Testis (tissue), 3 donors: Measurements from ENCODE around the gene ZNF283. TPM values are rescaled to one million over a fixed set of nuclear protein-coding genes. Genes with fewer than 3 reads are reported as not detected.
"Not testable (repeated sequence)": the region's sequence is repeated elsewhere in the genome, so short reads cannot be mapped to it uniquely, and the experiment has no call there.

Source experiments
- DNase-seq: peaks from one replicate; pipeline ENCODE4 v3.0.0-alpha.2; 2019
- H3K27ac ChIP-seq, 2 donors: fragments of 200-600 bp; sonication (generic); one replicate each; pipeline ENCODE4 v1.5.1; 2019
- H3K27me3 ChIP-seq: fragments of 200-600 bp; sonication (generic); one replicate; pipeline ENCODE4 v1.5.1; 2019
- H3K36me3 ChIP-seq: fragments of 200-600 bp; sonication (generic); one replicate; pipeline ENCODE4 v1.5.1; 2017; ENCODE audit warnings: low read depth; ENCODE audit errors: missing control alignments
- H3K4me1 ChIP-seq: fragments of 200-600 bp; sonication (generic); one replicate; pipeline ENCODE4 v1.5.1; 2019
- H3K4me3 ChIP-seq, 2 donors: fragments of 200-600 bp; sonication (generic); one replicate each; pipeline ENCODE4 v1.5.1; 2017 to 2019
- H3K9me3 ChIP-seq: fragments of 200-600 bp; sonication (generic); one replicate; pipeline ENCODE4 v1.5.1; 2017
- CTCF ChIP-seq, 3 experiments: fragments of 450-650 bp in 2 of 3; fragments of 200-600 bp in 1 of 3; sonication (generic) in 1 of 3; IDR thresholded peaks; one replicate each; pipeline ENCODE4 v1.5.1; 2016 to 2019; ENCODE audit warnings: antibody characterized with exemption in 3 of 3, mild to moderate bottlenecking in 2 of 3, moderate library complexity in 1 of 3
- POLR2A ChIP-seq: fragments of 450-650 bp; IDR thresholded peaks from one replicate; pipeline ENCODE4 v1.6.1; 2017; ENCODE audit warnings: antibody characterized with exemption, mild to moderate bottlenecking, moderate library complexity
- WGBS, 2 donors: methylation state at CpG; one replicate each; pipeline ENCODE4 v1.1.5; 2018; 5-methylcytosine and 5-hydroxymethylcytosine counted together
- intact Hi-C: fragments of 100-400 bp; cut with DNase I; formaldehyde crosslinking; loops from one replicate; pipeline ENCODE4 v1.15.1; 2023; ENCODE audit warnings: low total_unique reads
- polyA plus RNA-seq: library from polyadenylated mRNA; stranded (reverse); fragments of 350-450 nt; fragmentation: Illumina TruSeq; extraction: RNeasy Lipid Tissue Mini Kit (QIAGEN cat#74804); gene quantifications from one replicate; pipeline ENCODE4 v1.2.3, GENCODE V29; 2014; ENCODE audit warnings: low read depth, low replicate concordance; ENCODE audit not compliant: insufficient read depth
- total RNA-seq, 2 donors: library from RNA; depleted of rRNA; stranded (reverse); fragments of >200 nt; gene quantifications; one replicate each; pipeline ENCODE4 v1.2.3, GENCODE V29; 2016

Gene ZNF283
- total and polyA plus RNA-seq, 3 donors from 2014 or later, result 2.9 to 10.7 (median 6.9) TPM

GRCh38 chr19:43847884-43848283, 20.8 kb downstream of the ZNF283 start:
- H3K36me3 ChIP-seq, result no peaks in the 10 kb centered on the region
- DNase-seq, result no peak
- TF ChIP-seq POLR2A, result no peak
- no peak for TF ChIP-seq CTCF (IDR thresholded peaks at IDR 0.05)
- H3K27ac ChIP-seq, result no peak overlapping the region
- no peaks in the 10 kb centered on the region for H3K9me3 ChIP-seq
- no peaks in the 10 kb centered on the region for H3K27me3 ChIP-seq
- WGBS, 2 donors, result 89% methylated on average over 4 of the region's 4 CpGs
- H3K4me3 ChIP-seq, result no peak overlapping the region
- intact Hi-C loops, result no loop called here
- H3K4me1 ChIP-seq, result no peaks in the 10 kb centered on the region

- H3K9me3 ChIP-seq, result no peaks in the 10 kb centered on the region
- no peaks in the 10 kb centered on the region for H3K36me3 ChIP-seq
Measured at GRCh38 chr19:43848821-43849220, 21.7 kb downstream of the ZNF283 start.

GRCh38 chr19:43858174-43858573, 31.1 kb downstream of the ZNF283 start:
- intact Hi-C loops, result no loop called here
- DNase-seq, result no peak
- no peaks in the 10 kb centered on the region for H3K36me3 ChIP-seq
- H3K4me3 ChIP-seq, result no peak overlapping the region
- no peaks in the 10 kb centered on the region for H3K27me3 ChIP-seq
- H3K27ac ChIP-seq, result no peak overlapping the region
- TF ChIP-seq CTCF (IDR thresholded peaks at IDR 0.05) (no peak), POLR2A (no peak)
- H3K9me3 ChIP-seq, result no peaks in the 10 kb centered on the region
- no peaks in the 10 kb centered on the region for H3K4me1 ChIP-seq
- WGBS, 2 donors, result 97% methylated on average over 2 of the region's 2 CpGs

More at GRCh38 chr19:43848821-43849220, 21.7 kb downstream of the ZNF283 start:
- H3K27ac ChIP-seq, result no peak overlapping the region
- H3K4me3 ChIP-seq, result no peak overlapping the region
- H3K4me1 ChIP-seq, result no peaks in the 10 kb centered on the region
- no peaks in the 10 kb centered on the region for H3K27me3 ChIP-seq
- TF ChIP-seq POLR2A, result no peak
- TF ChIP-seq CTCF (IDR thresholded peaks at IDR 0.05), result no peak
- DNase-seq, result no peak
- intact Hi-C loops, result no loop called here

- H3K27ac ChIP-seq, H3K27me3 ChIP-seq, H3K4me3 ChIP-seq, H3K4me1 ChIP-seq, DNase-seq, H3K9me3 ChIP-seq, intact Hi-C loops, H3K36me3 ChIP-seq: not testable (repeated sequence)
- WGBS, 2 donors, result 82% methylated on average over 16 to 28 of the region's 28 CpGs
Measured at GRCh38 chr19:43866923-43867322, 39.8 kb downstream of the ZNF283 start.

GRCh38 chr19:43872547-43873336, 45.6 kb downstream of the ZNF283 start:
- intact Hi-C loops, result no loop called here
- no peaks in the 10 kb centered on the region for H3K9me3 ChIP-seq
- no peaks in the 10 kb centered on the region for H3K4me1 ChIP-seq
- no peaks in the 10 kb centered on the region for H3K36me3 ChIP-seq
- TF ChIP-seq CTCF (IDR thresholded peaks at IDR 0.05) (no peak), POLR2A (no peak)
- no peak overlapping the region for H3K4me3 ChIP-seq
- DNase-seq, result no peak
- H3K27ac ChIP-seq, result no peak overlapping the region
- no peaks in the 10 kb centered on the region for H3K27me3 ChIP-seq
- WGBS, 2 donors, result 88 to 95% methylated on average over 5 of the region's 5 CpGs
